ENCODE measurements around the gene DRC1.

DRC1 gene

GRCh38 chr2:26495705-26496297, 94.1 kb downstream of the DRC1 start:
- DNase-seq = no peak

- no peak for DNase-seq
Measured at GRCh38 chr2:26500406-26500805, 98.7 kb downstream of the DRC1 start.

GRCh38 chr2:26503231-26503880, 101.6 kb downstream of the DRC1 start:
- peak; percentile 27 to 50 for DNase-seq

- no peak for DNase-seq
Measured at GRCh38 chr2:26504002-26504401, 102.3 kb downstream of the DRC1 start.

- DNase-seq = no peak
Measured at GRCh38 chr2:26506279-26506678, 104.6 kb downstream of the DRC1 start.

Data from bone marrow (tissue), 2 donors.